ENCODE measurements around the gene ZGPAT. TPM values are rescaled to one million over a fixed set of nuclear protein-coding genes. Genes with fewer than 3 reads are reported as not detected.

The ZGPAT gene
- polyA plus RNA-seq, 1 donor from 2014 or later = 60.8 TPM

- Histone ChIP-seq H3K27ac (ENCODE audit: low read length) (no peak overlapping the region), H3K4me2 (ENCODE audit: low read length) (no peak overlapping the region), H3K9me3 (ENCODE audit: low read length) (no peaks in the 10 kb centered on the region), H4K20me1 (ENCODE audit: insufficient read depth) (no peaks in the 10 kb centered on the region), H3K4me3 (ENCODE audit: low read length) (no peak overlapping the region), H3K27me3 (ENCODE audit: insufficient read depth, low read depth, low read length) (no peaks in the 10 kb centered on the region), H3K36me3 (ENCODE audit: insufficient read depth, low read length) (no peaks in the 10 kb centered on the region), H3K79me2 (replicated peaks; ENCODE audit: insufficient read depth, low read length) (no peaks in the 10 kb centered on the region), H3K9me2 (ENCODE audit: insufficient read depth, low read length) (no peaks in the 10 kb centered on the region), H3F3A (ENCODE audit: insufficient read depth, low read length, poor library complexity, severe bottlenecking) (no peaks in the 10 kb centered on the region), H3K9ac (ENCODE audit: low read length) (no peak overlapping the region), H2AFZ (ENCODE audit: low read depth, low read length) (no peak overlapping the region)
- no peak for TF ChIP-seq TAF1 (IDR thresholded peaks at IDR 0.05; ENCODE audit: low read depth)
- no peak for TF ChIP-seq SMC3 (conservative IDR thresholded peaks at IDR 0.05; ENCODE audit: poor library complexity)
- TF ChIP-seq REST (IDR thresholded peaks at IDR 0.05; ENCODE audit: borderline replicate concordance) = no peak
- TF ChIP-seq, protein P1, sequence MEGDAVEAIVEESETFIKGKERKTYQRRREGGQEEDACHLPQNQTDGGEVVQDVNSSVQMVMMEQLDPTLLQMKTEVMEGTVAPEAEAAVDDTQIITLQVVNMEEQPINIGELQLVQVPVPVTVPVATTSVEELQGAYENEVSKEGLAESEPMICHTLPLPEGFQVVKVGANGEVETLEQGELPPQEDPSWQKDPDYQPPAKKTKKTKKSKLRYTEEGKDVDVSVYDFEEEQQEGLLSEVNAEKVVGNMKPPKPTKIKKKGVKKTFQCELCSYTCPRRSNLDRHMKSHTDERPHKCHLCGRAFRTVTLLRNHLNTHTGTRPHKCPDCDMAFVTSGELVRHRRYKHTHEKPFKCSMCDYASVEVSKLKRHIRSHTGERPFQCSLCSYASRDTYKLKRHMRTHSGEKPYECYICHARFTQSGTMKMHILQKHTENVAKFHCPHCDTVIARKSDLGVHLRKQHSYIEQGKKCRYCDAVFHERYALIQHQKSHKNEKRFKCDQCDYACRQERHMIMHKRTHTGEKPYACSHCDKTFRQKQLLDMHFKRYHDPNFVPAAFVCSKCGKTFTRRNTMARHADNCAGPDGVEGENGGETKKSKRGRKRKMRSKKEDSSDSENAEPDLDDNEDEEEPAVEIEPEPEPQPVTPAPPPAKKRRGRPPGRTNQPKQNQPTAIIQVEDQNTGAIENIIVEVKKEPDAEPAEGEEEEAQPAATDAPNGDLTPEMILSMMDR (IDR thresholded peaks at IDR 0.05; ENCODE audit: poor library complexity, severe bottlenecking) = no peak
- no peak for TF ChIP-seq POLR2AphosphoS5 (IDR thresholded peaks at IDR 0.05)
Measured at GRCh38 chr20:63756648-63756991, 48.8 kb downstream of the ZGPAT start.

DNA sequence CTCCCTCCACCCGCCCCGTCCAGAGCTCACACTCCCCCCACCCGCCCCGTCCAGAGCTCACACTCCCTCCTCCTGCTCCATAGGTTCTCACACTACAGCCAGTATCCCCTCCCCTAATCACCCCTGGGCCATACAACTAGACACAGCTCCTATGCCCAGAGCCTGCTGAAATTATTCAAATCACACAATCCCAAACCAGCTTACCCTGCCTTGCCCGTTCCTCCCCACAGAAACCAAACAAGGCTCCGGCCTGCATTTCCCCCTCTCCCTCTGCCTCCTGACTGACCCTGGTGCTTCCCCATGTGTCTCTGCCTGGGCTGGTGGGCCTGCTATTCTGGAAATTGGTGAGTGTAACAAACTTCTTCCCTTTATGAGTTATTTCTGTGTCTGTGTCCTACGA lies 50.3 kb downstream of the ZGPAT start:
- Histone ChIP-seq H3K4me3 (ENCODE audit: low read length) (no peak overlapping the region), H2AFZ (ENCODE audit: low read depth, low read length) (no peak overlapping the region), H3K9me2 (ENCODE audit: insufficient read depth, low read length) (no peaks in the 10 kb centered on the region), H3K36me3 (ENCODE audit: insufficient read depth, low read length) (no peaks in the 10 kb centered on the region), H3K79me2 (replicated peaks; ENCODE audit: insufficient read depth, low read length) (no peaks in the 10 kb centered on the region), H3K4me2 (ENCODE audit: low read length) (no peak overlapping the region), H3K9ac (ENCODE audit: low read length) (no peak overlapping the region), H4K20me1 (ENCODE audit: insufficient read depth) (no peaks in the 10 kb centered on the region), H3F3A (ENCODE audit: insufficient read depth, low read length, poor library complexity, severe bottlenecking) (no peaks in the 10 kb centered on the region), H3K27me3 (ENCODE audit: insufficient read depth, low read depth, low read length) (no peaks in the 10 kb centered on the region), H3K27ac (ENCODE audit: low read length) (no peak overlapping the region), H3K9me3 (ENCODE audit: low read length) (no peaks in the 10 kb centered on the region)
- no peak for TF ChIP-seq EZH2 (IDR thresholded peaks at IDR 0.05; ENCODE audit: borderline replicate concordance, insufficient read depth, low read length, poor library complexity, severe bottlenecking)
- no peak for TF ChIP-seq SMC3 (conservative IDR thresholded peaks at IDR 0.05; ENCODE audit: poor library complexity)
- TF ChIP-seq EP300 (conservative IDR thresholded peaks at IDR 0.05; ENCODE audit: poor library complexity, severe bottlenecking) = no peak
- no peak for TF ChIP-seq MXI1 (conservative IDR thresholded peaks at IDR 0.05; ENCODE audit: poor library complexity, severe bottlenecking)
- TF ChIP-seq TAF1 (IDR thresholded peaks at IDR 0.05; ENCODE audit: low read depth) = no peak
- no peak for TF ChIP-seq POLR2AphosphoS5 (IDR thresholded peaks at IDR 0.05)
- no peak for TF ChIP-seq RAD21 (conservative IDR thresholded peaks at IDR 0.05)
